ENCODE data around the gene RASL11B.

DNA sequence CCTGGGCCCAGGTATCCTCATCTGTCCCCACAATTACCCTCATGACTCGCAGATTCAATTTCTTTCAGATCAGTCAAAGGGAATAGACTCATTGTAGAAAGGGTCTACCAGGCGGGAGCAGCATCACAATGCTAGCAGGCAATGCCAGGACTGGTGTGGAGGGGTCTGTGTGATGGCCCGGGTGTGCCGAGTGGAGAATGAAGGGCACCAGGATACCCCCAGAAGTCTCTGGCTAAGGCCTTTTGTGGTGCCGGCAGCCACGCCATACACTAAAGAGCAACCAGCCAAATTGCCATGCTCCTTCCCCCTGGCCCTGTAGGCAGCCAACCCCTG is 37.9 kb upstream of the RASL11B start:
- no peak for TF ChIP-seq FOXK2 (IDR thresholded peaks at IDR 0.05)
- TF ChIP-seq ZNF384 (IDR thresholded peaks at IDR 0.05) = no peak
- no peak for TF ChIP-seq ELF4 (IDR thresholded peaks at IDR 0.05)
- no peak for TF ChIP-seq FOXA1 (IDR thresholded peaks at IDR 0.05)
- TF ChIP-seq FOXM1 (IDR thresholded peaks at IDR 0.05; ENCODE audit: borderline replicate concordance) = no peak
- TF ChIP-seq SUZ12 (IDR thresholded peaks at IDR 0.05) = no peak
- TF ChIP-seq L3MBTL2 (conservative IDR thresholded peaks at IDR 0.05) = no peak
- TF ChIP-seq BHLHE40 (IDR thresholded peaks at IDR 0.05; ENCODE audit: borderline replicate concordance) = no peak
- TF ChIP-seq LEF1 (IDR thresholded peaks at IDR 0.05; ENCODE audit: borderline replicate concordance) = no peak
